SK-N-MC (cell line): Measurements from ENCODE around the gene CTSD.

ENCODE experiments used
- EZH2 ChIP-seq: fragments of 200-600 bp; sonication (generic); IDR thresholded peaks from one replicate; pipeline ENCODE4 v1.6.1; 2017; ENCODE audit warnings: antibody characterized with exemption
- FOXP2 ChIP-seq: optimal IDR thresholded peaks from 2 replicates; pipeline ENCODE3; 2011; ENCODE audit warnings: mild to moderate bottlenecking, moderate library complexity; ENCODE audit not compliant: insufficient read depth; ENCODE audit errors: extremely low read length, control extremely low read depth
- POLR2AphosphoS5 ChIP-seq: IDR thresholded peaks from 2 replicates; pipeline ENCODE4 v1.6.1; 2012; ENCODE audit warnings: mild to moderate bottlenecking, low read depth, low read length, borderline replicate concordance

GRCh38 chr11:1797391-1798125 lies 33.8 kb upstream of the CTSD start:
- TF ChIP-seq POLR2AphosphoS5 = no peak
- no peak for TF ChIP-seq EZH2
- TF ChIP-seq FOXP2 = no peak
